CD4-positive, alpha-beta T cell treated with Interleukin-10 for 1 hour (primary cell): Measurements from ENCODE around the gene S100A16.

ENCODE experiments used
- DNase-seq: peaks from one replicate; pipeline ENCODE4 v3.0.0-alpha.2; 2020

Gene S100A16

GRCh38 chr1:153560241-153560640 lies 52.7 kb downstream of the S100A16 start:
- no peak for DNase-seq

GRCh38 chr1:153557877-153558276 lies 55.1 kb downstream of the S100A16 start:
- DNase-seq: no peak
